Activated CD8-positive, alpha-beta memory T cell treated with anti-CD3 and anti-CD28 coated beads, Interleukin-2, amount 50 U/mL, for 4 hours (primary cell): ENCODE data around the gene FBLN2.
"Not testable (repeated sequence)": the region's sequence is repeated elsewhere in the genome, so short reads cannot be mapped to it uniquely, and the experiment has no call there.

ENCODE experiments used
- DNase-seq: peaks from one replicate; pipeline ENCODE4 v3.0.0-alpha.2; 2020

Gene FBLN2

DNA sequence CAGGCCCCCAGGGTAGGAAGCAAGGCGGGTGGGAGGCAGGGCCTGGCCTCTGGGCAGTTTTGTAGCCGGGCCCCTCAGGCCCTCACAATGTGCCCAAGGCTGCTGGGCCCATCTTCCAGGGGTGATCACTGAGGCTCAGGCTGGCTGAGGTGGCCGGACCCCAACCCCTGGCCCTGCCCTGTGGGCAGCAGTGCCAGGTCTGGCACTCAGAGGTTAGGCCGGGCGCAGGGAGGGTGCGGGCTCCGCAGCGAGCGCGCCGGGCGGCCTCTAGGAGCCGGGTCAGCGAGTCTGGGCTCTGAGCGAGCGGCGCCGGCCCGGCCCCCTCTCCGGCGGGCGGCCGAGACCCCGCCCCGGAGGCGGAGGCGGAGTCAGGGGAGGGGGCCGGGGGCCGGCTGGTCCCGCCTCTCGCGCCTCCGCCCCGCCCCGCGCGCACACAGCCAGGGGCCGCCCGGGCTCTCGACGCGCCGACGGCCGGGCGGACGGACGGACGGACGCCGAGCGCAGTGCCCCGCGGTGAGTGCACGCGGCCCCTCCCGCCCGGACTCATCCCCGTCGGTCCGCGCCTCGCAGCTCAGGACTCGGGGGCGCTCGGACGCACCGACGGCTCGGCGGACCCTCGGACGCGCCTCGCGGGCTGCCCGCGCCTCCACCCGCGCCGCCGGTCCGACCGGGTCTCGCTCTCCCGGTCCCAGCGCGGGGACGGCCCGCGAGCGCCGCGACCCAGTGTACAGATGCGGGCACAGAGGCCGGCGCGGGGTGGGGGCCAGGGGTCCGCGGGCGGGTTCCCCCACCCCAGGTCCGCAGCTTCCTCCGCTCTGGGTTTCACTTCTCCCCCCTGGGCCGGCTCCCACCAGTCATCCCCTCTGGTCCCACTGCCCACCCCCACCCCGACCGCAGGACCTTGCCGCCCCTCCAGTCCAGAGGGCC lies at the start of gene FBLN2:
FBLN2 (plus strand) TSS at position 430 of the 927 bp plus-strand sequence. CDS start 21,231 bp downstream, outside the sequence.
- DNase-seq, result peak; percentile 46

DNA sequence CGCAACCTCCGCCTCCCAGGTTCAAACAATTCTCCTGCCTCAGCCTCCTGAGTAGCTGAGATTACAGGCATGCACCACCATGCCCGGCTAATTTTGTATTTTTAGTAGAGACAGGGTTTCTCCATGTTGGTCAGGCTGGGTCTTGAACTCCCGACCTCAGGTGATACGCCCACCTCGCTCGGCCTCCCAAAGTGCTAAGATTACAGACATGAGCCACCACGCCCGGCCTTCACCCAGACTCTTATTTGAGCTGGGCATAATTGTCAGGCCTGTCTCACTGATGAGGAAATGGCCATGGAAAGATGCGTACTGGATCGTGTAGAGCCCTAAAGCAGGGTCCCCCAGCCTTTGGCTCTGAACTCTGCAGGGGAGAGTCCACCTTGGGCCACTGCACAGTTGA lies 49.7 kb upstream of the FBLN2 start:
- DNase-seq, result not testable (repeated sequence)

DNA sequence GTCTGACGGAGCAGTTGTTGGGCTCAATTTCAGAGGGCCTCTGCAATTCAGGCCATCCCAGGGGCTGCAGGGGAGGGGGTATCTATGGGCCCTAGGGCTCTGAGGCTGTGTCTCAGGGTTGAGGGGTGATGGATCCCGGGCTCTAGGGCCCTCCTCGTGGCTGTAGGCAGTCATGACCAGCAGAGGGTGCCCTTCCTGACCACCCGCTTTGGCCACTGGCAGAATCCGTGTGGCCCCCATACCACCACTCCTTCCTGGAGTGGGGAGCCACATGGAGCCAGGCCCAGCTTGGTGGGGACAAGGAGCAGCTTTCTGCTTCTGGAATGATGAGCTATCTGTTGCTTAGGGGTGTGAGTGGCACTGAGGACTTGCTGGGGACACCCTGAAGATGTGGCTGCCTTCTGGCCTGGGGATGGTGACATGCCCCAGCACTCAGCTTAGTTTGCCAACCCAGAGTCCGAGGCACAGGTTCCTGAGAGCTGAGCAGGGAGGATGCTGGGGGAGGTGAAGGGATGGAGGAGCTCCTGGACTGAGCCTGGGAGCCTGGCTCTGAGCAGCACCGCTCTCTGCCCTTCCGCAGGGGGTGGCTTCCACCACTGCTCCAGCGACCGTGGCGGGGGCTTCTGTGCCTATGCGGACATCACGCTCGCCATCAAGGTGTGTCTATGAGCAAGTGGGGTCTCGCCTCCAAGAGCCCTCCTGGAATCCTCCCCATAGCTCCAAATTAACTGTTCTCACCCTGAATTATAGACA lies 48.6 kb upstream of the FBLN2 start:
- no peak for DNase-seq

DNA sequence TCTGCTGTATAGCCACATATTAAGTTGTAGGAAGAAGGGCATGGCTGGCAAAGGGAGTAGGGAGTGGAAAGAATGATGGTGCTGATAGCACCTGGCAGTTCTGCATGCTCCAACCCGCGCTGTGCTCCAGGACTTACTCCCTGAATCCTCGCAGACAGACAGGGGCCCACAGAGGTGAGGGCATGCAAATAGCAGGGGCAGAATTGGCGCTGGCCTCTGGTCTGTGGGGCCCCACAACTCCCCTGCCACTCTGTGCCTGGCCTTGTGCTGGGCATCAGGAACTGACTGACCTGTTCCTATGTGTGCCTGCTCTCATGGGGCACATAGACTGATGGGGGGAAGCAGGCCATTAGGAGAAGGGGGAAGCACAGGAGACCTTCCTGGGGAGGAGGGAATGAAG lies 47.9 kb upstream of the FBLN2 start:
- no peak for DNase-seq

DNA sequence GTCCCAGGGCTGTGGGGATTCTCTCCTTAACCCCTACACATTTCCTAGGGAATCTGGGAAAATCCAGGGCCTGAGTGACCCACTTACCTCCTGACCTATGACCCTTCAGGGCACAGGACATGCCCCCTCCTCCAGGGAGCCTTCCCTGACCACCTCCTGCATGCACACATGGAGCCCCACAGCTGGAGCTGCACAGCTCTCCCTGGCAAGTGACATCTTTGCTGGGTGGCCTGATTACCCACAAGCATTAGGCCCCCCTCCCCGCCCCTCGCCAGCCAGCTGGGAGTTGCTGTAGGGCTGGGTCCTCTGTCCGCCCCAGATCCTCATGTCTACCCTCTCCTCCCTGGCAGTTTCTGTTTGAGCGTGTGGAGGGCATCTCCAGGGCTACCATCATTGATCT lies 47.4 kb upstream of the FBLN2 start:
- DNase-seq, result no peak

DNA sequence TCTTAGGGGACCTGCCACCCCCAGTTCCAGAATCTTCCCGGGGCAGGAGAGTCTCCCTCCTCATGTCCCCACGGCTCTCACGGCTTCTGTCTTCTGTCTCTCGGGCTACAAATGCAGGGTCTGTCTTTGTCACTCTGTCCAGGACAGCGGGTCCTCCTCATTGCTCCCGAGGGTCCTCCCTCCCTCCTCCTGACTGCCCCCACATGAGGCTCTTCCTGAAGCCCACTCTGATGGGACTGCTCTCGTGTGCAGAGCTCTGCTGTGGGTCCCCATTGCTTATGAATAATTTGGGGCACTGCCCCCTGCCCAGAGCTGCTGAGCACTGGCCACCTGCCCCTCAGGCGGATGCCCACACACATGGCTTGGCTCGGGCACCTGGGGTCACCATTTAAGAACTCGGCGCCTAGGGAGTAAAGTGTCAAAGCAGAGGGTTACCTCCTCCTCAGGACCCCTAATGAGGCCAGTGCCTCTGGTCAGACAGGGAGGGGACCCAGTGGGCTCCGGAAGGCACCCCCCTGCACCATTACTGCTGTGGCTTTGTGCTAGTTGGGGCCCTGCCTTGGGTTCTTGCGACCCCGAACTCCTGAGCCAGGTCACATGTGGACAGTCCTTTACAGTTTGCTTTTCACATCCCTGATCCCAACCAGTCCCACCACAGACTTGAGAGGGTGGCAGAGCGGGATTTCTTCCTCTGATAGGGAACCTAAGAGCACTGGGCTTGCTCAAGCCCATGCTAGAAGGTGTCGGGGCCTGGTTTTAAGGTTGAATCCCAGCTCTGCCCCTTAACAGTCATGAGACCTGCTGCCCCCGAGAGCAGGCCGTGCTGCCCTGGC lies 46.8 kb upstream of the FBLN2 start:
- DNase-seq, result no peak

DNA sequence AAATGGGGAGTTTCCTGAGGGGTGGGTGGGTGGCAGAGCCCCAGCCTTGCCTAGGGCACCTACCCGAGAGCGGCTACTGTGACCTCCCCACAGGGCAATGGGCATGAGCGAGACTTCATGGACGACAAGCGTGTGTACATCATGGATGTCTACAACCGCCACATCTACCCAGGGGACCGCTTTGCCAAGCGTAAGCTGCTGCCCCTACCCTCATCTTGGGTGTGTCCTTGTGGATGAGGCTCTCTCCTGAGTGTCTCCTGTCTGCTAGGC lies 46.2 kb upstream of the FBLN2 start:
- DNase-seq, result no peak

DNA sequence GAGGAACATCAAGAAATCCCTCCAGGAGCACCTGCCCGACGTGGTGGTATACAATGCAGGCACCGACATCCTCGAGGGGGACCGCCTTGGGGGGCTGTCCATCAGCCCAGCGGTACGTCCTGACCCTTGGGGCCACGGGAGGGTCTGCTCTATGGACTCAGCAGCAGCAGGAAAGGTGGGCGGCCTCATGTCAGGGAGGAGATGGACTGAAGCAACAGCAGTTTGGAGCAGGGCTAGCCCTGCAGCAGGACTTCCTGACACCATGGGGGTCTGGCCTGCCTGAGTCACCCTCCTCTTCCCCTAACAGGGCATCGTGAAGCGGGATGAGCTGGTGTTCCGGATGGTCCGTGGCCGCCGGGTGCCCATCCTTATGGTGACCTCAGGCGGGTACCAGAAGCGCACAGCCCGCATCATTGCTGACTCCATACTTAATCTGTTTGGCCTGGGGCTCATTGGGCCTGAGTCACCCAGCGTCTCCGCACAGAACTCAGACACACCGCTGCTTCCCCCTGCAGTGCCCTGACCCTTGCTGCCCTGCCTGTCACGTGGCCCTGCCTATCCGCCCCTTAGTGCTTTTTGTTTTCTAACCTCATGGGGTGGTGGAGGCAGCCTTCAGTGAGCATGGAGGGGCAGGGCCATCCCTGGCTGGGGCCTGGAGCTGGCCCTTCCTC lies 44.6 kb upstream of the FBLN2 start:
- no peak for DNase-seq

DNA sequence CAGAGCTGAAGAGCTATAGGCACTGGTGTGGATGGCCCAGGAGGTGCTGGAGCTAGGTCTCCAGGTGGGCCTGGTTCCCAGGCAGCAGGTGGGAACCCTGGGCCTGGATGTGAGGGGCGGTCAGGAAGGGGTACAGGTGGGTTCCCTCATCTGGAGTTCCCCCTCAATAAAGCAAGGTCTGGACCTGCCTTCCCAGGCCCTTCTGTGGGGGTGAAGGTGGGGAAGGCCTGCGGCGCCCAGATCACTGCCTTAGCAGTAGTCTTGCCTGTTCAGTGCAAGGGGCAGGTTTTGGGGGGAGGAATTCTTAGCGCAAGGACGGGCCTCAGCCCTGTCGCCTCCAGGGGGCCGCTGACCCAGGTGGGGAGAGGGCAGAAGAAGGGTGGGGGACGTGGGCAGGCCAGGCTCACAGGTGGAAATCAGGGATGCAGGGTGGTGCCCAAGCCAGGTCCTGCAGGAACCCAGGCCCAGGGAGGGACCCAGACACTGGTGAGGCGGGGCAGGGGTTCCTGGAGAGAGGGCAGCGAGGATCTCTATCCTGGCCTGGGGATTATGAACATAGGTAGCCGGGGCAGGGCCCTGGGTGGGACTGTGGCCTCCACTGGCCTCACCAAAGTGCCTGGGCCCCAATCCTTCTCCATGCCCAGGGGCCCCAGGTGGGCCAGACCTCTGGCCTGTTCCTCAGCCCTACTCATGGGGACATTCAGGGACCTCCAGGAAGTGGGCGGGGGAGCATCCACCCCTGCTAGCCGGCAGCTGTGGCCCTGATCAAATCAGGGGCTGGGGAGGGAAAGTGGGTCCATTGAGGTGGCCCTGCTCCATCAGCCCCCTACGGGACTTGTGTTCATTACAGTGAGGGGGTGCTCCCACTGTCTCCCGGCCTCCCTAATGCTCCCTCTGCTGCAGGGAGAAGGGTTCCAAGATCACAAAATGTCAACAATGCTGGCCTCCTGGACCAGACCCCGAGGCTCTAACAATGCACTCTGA lies 43.5 kb upstream of the FBLN2 start:
- DNase-seq, result no peak

DNA sequence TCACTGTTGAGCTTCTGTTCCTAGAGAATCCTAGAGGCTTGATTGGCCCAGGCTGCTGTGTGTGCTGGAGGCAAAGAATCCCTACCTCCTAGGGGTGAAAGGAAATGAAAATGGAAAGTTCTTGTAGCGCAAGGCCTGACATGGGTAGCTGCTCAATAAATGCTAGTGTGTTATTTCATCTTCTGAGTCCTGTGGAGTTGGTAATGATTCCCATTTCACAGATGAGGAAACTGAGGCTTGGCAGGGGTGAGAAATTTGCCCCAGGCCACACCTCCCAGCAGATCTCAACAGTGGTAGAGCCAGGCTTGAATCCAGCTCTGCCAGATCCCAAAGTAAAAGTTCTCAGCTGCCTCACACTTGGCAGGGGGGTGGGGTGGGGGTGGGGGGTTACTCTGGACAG lies 42.7 kb upstream of the FBLN2 start:
- no peak for DNase-seq

DNA sequence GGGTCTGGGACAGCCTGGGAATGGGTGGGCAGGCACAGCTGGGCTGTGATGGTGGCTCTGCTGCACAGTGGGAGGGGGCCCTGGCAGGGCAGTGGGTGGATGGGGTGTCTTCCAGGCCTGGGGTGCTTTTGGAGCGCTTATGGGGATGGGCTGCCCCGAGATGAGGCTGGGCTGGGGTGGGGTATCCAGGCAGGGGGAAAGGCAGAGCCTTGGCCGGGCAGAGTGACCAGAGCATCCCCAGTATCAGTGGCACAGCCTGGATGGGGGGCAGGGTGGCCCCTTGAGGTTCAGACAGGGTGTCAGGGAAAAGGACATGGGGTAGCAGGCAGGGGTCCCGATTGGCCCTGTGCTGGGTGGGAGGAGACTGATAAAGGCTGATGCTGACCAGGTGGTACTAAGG lies 42.2 kb upstream of the FBLN2 start:
- DNase-seq, result no peak

DNA sequence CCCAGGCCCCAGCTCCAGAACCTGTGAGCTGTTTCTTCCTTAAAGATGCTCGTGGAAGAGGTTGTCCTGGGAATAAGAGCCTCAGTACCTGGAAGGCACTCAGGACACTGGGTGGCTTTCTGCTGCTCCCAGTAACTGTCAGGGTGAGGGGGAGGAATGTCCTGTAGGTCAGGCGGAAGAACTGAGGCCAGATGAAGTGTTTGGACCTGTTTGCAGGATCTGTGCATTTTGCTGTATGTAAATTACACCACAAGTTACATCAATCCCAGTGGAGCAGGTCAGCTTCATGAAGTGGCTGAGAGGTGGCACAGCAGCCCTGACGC lies 41.7 kb upstream of the FBLN2 start:
- no peak for DNase-seq

DNA sequence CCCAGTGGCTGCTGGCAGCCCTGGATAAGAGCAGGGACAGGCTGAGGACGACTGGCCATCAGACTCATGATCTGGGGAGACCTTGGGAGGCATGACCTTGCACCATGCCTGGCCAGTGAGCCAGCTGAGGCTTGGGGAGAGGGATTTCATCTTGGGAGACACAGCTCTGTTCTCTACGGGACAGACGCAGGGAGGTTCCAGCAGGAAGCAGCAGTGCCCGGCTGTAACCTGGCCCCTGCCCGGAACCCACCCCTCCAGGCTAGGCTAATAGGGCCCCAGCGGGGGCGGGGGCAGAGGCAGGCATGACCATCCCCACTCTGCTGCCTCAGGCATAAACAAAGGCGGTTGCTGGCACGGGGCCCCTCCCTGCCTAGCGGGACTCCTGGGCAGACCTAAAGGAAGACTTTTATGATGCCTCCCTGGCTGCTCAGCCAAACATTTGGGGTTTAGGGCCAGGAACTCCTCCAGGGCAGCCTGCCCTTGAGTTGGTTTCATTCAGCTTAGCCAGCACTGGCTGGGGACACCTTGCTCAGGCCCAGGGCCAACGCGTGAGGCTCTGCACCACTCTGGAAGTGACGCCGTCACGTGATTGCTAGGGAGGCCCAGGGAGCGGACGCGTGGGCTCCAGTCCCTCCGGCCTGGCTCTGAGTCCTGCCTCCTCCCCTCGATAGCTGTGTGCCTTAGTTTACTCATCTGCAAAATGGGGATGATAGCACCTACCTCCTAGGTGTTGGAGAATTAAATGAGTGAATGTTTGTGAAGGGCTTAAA lies 41.2 kb upstream of the FBLN2 start:
- no peak for DNase-seq

DNA sequence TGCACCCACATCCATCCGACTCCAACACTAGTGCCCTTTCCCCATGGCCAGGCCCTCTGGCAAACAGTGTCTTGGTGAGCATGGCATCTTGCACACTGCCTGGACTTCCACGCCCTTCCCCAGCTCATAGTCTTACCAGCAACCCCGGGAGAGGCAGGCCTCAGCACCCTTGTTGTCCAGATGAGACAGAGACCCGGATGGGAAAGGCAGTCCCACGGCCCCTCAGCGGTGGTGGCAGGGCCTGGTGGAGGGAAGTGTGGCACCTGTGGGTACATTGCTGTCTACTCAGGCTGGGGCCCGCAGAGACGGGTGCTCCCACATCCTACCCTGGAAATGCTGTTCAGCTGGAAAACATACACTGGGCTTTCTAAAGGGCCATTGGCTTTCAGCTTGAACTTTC lies 40.4 kb upstream of the FBLN2 start:
- no peak for DNase-seq

DNA sequence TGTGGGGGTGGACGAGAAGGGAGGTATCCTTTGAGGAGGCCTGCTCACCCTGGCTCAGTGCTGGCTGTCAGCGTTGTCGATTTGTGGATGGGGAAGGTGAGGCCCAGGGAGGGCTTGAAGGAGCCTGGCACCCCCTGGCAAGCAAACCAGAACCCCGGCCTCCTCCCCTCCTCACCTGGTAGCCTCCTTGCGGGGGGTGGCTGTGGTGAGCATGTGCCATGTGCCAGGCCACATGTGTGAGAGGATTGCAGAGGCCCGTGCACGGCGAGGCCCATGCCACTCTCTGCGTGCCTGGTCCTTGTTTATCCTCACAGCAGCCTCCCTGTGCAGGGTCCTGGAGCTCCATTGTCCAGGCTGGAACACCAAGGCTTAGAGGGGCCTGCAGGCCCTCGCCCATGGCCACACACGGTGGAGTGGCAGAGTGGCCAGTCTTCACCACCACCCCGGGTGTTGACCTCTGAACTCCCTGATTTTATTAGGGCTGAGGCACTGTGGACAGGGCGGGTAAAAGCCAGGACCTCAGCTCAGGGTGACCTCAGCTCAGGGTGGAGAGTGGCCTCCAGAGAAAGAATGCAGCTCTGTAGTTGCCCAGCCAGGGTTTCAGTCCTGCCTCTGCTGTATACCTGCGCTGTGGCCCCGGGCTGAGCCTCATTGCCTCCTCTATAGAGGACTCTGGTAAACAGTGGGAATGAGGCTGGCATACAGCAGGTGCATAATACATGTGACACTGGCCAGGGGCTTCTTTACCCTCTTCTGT lies 39.7 kb upstream of the FBLN2 start:
- DNase-seq, result no peak

DNA sequence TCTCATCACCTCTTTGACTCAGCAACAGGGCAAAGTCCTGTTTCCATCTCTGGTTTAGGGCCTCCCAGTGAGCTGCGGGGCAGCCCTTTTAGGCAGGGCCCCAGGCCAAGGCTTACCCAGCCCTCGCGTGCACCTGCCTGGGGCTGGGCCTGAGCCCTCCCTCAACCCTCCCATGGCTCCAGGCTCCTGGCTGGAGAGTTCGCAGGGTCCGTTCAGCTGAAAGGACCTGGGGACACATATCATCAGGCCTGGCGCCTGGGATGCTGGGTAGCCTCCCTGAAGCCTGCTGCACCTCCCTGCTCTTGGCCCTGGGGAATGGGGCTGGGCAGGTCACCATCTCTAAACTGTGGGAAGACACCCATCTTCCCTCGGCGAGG lies 39.1 kb upstream of the FBLN2 start:
- DNase-seq, result no peak

DNA sequence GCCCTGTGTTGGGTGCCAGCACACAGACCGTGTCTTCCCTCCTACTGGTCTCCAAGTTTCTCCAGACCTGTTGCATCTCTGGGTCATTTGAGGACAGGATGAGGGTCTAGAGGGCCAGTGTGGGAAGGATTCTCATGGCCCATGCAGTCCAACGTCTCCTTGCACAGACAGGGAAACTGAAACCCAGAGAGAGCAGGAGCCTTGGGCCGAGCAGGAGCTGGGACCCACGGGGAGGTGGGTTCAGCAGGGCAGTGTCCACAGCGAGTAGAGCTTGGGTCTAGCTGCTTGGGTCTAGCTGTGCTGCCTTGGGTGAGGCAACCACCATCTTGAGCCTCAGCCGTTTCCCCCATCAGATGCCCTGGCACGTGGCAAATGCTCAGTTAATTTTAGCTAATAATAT lies 36.5 kb upstream of the FBLN2 start:
- no peak for DNase-seq

DNA sequence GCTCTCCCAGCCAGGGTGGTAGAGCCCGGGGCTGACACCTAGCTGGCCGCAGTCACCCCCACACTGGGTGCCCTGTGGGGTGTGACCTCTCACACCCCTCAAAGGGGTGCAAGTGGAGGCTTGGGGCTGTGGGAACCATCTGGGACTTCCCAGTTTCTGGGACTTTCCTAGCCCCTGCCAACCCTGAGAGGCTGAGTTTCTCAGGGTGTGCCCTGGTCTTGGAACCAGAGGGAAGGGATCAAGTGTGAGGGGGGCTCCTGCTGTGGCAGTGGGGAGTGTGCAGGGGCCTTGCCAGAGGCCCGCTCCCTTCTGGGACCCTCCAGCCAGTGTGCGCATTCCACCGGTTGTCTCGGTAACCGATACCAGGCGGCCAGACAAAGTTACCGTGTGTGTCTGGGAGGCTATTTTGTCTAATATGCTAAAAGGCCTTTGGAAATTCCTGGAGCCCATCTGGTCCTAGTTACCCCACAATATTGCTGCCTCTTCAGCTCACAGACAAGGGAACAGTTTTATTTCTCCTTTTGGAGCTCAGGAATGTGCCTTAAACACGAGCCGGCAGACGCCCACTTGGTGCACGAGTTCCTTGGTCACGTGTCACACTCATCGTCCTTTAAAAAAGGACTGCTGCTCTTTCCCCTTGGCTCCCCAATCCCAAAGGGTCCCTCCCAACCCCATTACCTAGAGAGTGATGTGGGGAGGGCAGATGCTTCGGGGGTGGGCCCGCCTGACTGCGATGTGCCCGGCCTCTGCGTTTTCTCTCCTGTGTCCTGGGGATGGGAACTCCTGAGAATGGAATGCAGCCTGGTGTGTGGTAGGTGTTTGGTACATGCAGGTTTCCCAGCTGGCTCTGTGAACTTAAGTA lies 35.6 kb upstream of the FBLN2 start:
- DNase-seq, result no peak

DNA sequence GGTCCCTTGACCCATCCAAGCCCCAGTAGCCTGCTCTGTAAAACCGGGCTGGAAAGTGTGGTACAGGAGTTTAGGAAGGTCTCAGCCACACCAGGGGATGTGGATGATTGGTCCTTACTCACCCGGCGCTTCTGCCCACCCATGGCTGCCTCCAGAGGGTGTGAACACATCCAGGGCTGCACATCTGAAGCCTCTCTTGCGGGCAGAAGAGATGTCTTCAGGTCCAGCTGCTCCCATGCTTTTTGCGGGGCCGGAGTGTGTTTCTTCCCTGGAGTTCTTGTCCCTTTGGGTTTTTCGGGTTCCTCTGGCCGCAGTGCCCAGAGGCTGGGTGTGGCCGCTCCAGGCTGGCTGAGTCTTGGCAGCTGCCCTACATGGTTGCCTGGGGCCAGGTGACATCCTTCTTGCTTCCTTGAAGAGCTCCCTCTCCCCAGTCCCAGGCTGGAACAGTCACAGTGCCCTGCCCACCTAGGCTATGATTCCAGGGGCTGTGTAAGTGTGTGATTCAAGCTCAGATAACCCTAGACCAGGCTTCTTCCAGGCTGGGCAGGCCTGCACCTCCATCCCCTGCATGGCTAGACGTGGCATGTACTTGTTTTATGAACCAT lies 34.9 kb upstream of the FBLN2 start:
- DNase-seq, result no peak
